ENCODE measurements around the gene NR5A2.
A peak's percentile ranks its signal among the peaks of the same experiment; 100 is the strongest.

The NR5A2 gene

GRCh38 chr1:200128944-200129879 lies 101.7 kb downstream of the NR5A2 start:
- no peak for DNase-seq (ENCODE audit: low spot score)

- no peak for DNase-seq (ENCODE audit: low spot score)
These were observed 103.0 kb downstream of the NR5A2 start for GRCh38 chr1:200130552-200130951.

- DNase-seq (ENCODE audit: low spot score): no peak
These were observed 104.1 kb downstream of the NR5A2 start for GRCh38 chr1:200131551-200132125.

- DNase-seq (ENCODE audit: low spot score): no peak
These were observed 105.6 kb downstream of the NR5A2 start for GRCh38 chr1:200133123-200133522.

GRCh38 chr1:200134116-200134515 lies 106.6 kb downstream of the NR5A2 start:
- DNase-seq (ENCODE audit: low spot score): no peak

GRCh38 chr1:200136384-200136783 lies 108.9 kb downstream of the NR5A2 start:
- DNase-seq (ENCODE audit: low spot score): no peak

- peak; percentile 79 for DNase-seq (ENCODE audit: low spot score)
These were observed 112.2 kb downstream of the NR5A2 start for GRCh38 chr1:200139661-200140250.

- no peak for DNase-seq (ENCODE audit: low spot score)
These were observed 115.8 kb downstream of the NR5A2 start for GRCh38 chr1:200143347-200143746.

GRCh38 chr1:200146100-200146499 lies 118.6 kb downstream of the NR5A2 start:
- DNase-seq (ENCODE audit: low spot score): no peak

GRCh38 chr1:200147094-200147493 lies 119.6 kb downstream of the NR5A2 start:
- no peak for DNase-seq (ENCODE audit: low spot score)

- no peak for DNase-seq (ENCODE audit: low spot score)
These were observed 120.2 kb downstream of the NR5A2 start for GRCh38 chr1:200147742-200148141.

GRCh38 chr1:200150006-200150405 lies 122.5 kb downstream of the NR5A2 start:
- no peak for DNase-seq (ENCODE audit: low spot score)

- peak; percentile 61 for DNase-seq (ENCODE audit: low spot score)
These were observed 123.2 kb downstream of the NR5A2 start for GRCh38 chr1:200150721-200151120.

GRCh38 chr1:200152336-200152735 lies 124.8 kb downstream of the NR5A2 start:
- DNase-seq (ENCODE audit: low spot score): no peak

- DNase-seq (ENCODE audit: low spot score): no peak
These were observed 126.0 kb downstream of the NR5A2 start for GRCh38 chr1:200153277-200154055.

GRCh38 chr1:200154069-200154767 lies 126.7 kb downstream of the NR5A2 start:
- DNase-seq (ENCODE audit: low spot score): no peak

GRCh38 chr1:200157715-200158114 lies 130.2 kb downstream of the NR5A2 start:
- DNase-seq (ENCODE audit: low spot score): no peak

GRCh38 chr1:200161801-200162200 lies 134.3 kb downstream of the NR5A2 start:
- no peak for DNase-seq (ENCODE audit: low spot score)

- no peak for DNase-seq (ENCODE audit: low spot score)
These were observed 134.7 kb downstream of the NR5A2 start for GRCh38 chr1:200162258-200162657.

- no peak for DNase-seq (ENCODE audit: low spot score)
These were observed 135.4 kb downstream of the NR5A2 start for GRCh38 chr1:200162877-200163276.

- DNase-seq (ENCODE audit: low spot score): no peak
These were observed 136.4 kb downstream of the NR5A2 start for GRCh38 chr1:200163911-200164310.
